CD14-positive monocyte (primary cell): ENCODE results near the gene DKKL1. TPM values are rescaled to one million over a fixed set of nuclear protein-coding genes. Genes with fewer than 3 reads are reported as not detected.

Source experiments
- DNase-seq, 3 donors: peaks; one replicate each; pipeline ENCODE4 v3.0.0-alpha.2; 2011 to 2022
- H2AFZ ChIP-seq: 2 replicates; pipeline ENCODE4 v1.6.0; 2012; ENCODE audit warnings: mild to moderate bottlenecking, low read depth, low read length, inconsistent platforms; ENCODE audit not compliant: insufficient read depth, poor library complexity, severe bottlenecking
- H3K27ac ChIP-seq, 2 donors: 1 replicate in 1 of 2; 2 replicates in 1 of 2; pipeline ENCODE4 v1.5.1; 2012 to 2013; ENCODE audit warnings: low read length in 2 of 2, control low read depth in 1 of 2, inconsistent platforms in 1 of 2, low read depth in 1 of 2, mild to moderate bottlenecking in 1 of 2
- H3K27me3 ChIP-seq, 2 donors: one replicate each; pipeline versions ENCODE4 v1.6.0 to v1.6.1; 2011 to 2013; ENCODE audit warnings: low read length in 2 of 2; ENCODE audit not compliant: control insufficient read depth in 2 of 2, insufficient read depth in 2 of 2
- H3K36me3 ChIP-seq, 2 donors: replicated peaks in 1 of 2; 1 replicate in 1 of 2; 2 replicates in 1 of 2; pipeline versions ENCODE4 v1.5.1 to v1.6.1; 2012 to 2013; ENCODE audit warnings: low read length in 2 of 2, control low read depth in 1 of 2, inconsistent platforms in 1 of 2, mild to moderate bottlenecking in 1 of 2; ENCODE audit not compliant: insufficient read depth in 2 of 2, control insufficient read depth in 1 of 2
- H3K4me1 ChIP-seq, 2 donors: 1 replicate in 1 of 2; 2 replicates in 1 of 2; pipeline versions ENCODE4 v1.5.1 to v1.6.1; 2012 to 2013; ENCODE audit warnings: low read length in 2 of 2, control low read depth in 1 of 2, inconsistent platforms in 1 of 2, mild to moderate bottlenecking in 1 of 2, moderate library complexity in 1 of 2; ENCODE audit not compliant: insufficient read depth in 2 of 2, control insufficient read depth in 1 of 2
- H3K4me2 ChIP-seq: replicated peaks from 2 replicates; pipeline ENCODE3; 2012; ENCODE audit warnings: low read length, moderate library complexity, mild to moderate bottlenecking; ENCODE audit not compliant: poor library complexity, severe bottlenecking; ENCODE audit errors: extremely low read depth
- H3K4me3 ChIP-seq, 3 experiments: fragments of 200-600 bp in 1 of 3; sonication (generic) in 1 of 3; replicated peaks in 1 of 3; 1 replicate in 2 of 3; 2 replicates in 1 of 3; pipeline ENCODE4 v1.5.1; 2011 to 2013; ENCODE audit warnings: low read length in 3 of 3, mild to moderate bottlenecking in 3 of 3, control low read depth in 2 of 3, low read depth in 2 of 3, inconsistent platforms in 1 of 3, moderate library complexity in 1 of 3
- H3K79me2 ChIP-seq: 2 replicates; pipeline ENCODE4 v1.6.0; 2012; ENCODE audit warnings: mild to moderate bottlenecking, control low read depth, inconsistent platforms, low read length, moderate library complexity; ENCODE audit not compliant: insufficient read depth
- H3K9ac ChIP-seq: 2 replicates; pipeline ENCODE4 v1.6.0; 2017; ENCODE audit warnings: low read length, mild to moderate bottlenecking; ENCODE audit not compliant: insufficient read depth, poor library complexity, severe bottlenecking
- H3K9me3 ChIP-seq, 2 donors: replicated peaks in 1 of 2; 1 replicate in 1 of 2; 2 replicates in 1 of 2; pipeline versions ENCODE4 v1.5.1 to v1.6.1; 2012 to 2013; ENCODE audit warnings: low read length in 2 of 2, control low read depth in 1 of 2; ENCODE audit not compliant: control insufficient read depth in 1 of 2, insufficient read depth in 1 of 2
- H4K20me1 ChIP-seq: 2 replicates; pipeline ENCODE4 v1.6.0; 2012; ENCODE audit warnings: mild to moderate bottlenecking, low read length, control low read depth, moderate library complexity; ENCODE audit not compliant: insufficient read depth
- H3K27ac Mint-ChIP-seq, 7 donors: one replicate each; pipeline ENCODE4 v1.8.0; 2020; ENCODE audit warnings: mild to moderate bottlenecking in 7 of 7, mixed read lengths in 7 of 7, moderate library complexity in 6 of 7, inconsistent platforms in 2 of 7
- H3K27me3 Mint-ChIP-seq, 3 donors: one replicate each; pipeline ENCODE4 v1.8.0; 2021 to 2022; ENCODE audit warnings: low read depth in 3 of 3, mild to moderate bottlenecking in 3 of 3, mixed read lengths in 3 of 3, moderate library complexity in 3 of 3, inconsistent platforms in 1 of 3
- H3K36me3 Mint-ChIP-seq, 2 donors: one replicate each; pipeline ENCODE4 v1.8.0; 2020; ENCODE audit warnings: mixed read lengths in 2 of 2, inconsistent platforms in 1 of 2, mild to moderate bottlenecking in 1 of 2
- H3K4me1 Mint-ChIP-seq: one replicate; pipeline ENCODE4 v1.8.0; 2020; ENCODE audit warnings: mild to moderate bottlenecking, mixed read lengths
- H3K4me3 Mint-ChIP-seq, 2 donors: one replicate each; pipeline ENCODE4 v1.8.0; 2020; ENCODE audit warnings: mild to moderate bottlenecking in 2 of 2, mixed read lengths in 2 of 2, moderate library complexity in 1 of 2
- H3K9me3 Mint-ChIP-seq, 7 donors: one replicate each; pipeline ENCODE4 v1.8.0; 2020 to 2022; ENCODE audit warnings: mixed read lengths in 7 of 7, mild to moderate bottlenecking in 6 of 7, moderate library complexity in 6 of 7, inconsistent platforms in 2 of 7
- WGBS: methylation state at CpG from one replicate; pipeline ENCODE4 v1.1.5; 2013; ENCODE audit warnings: missing lambda C conversion rate; ENCODE audit not compliant: insufficient coverage; 5-methylcytosine and 5-hydroxymethylcytosine counted together
- intact Hi-C, 2 donors: fragments of 100-400 bp; cut with micrococcal nuclease; formaldehyde crosslinking; loops; one replicate each; pipeline versions ENCODE4 v1.15.0 to v1.15.1; 2023
- polyA plus RNA-seq, 3 donors: library from polyadenylated mRNA; depleted of rRNA in 1 of 3; unstranded in 2 of 3; stranded (reverse) in 1 of 3; fragments of 300-500 nt in 2 of 3; fragments of >200 nt in 1 of 3; fragmentation: Illumina TruSeq in 2 of 3; gene quantifications; 1 replicate in 2 of 3; 2 replicates in 1 of 3; pipeline ENCODE4 v1.2.3, GENCODE V29; 2012 to 2021
- TF ChIP-seq, protein P1 (sequence below): fragments of 200-600 bp; IDR thresholded peaks from one replicate; pipeline ENCODE4 v1.8.0; 2022; ENCODE audit warnings: antibody characterized with exemption, mild to moderate bottlenecking

Gene DKKL1
- polyA plus RNA-seq, 3 donors, result not detected

DNA sequence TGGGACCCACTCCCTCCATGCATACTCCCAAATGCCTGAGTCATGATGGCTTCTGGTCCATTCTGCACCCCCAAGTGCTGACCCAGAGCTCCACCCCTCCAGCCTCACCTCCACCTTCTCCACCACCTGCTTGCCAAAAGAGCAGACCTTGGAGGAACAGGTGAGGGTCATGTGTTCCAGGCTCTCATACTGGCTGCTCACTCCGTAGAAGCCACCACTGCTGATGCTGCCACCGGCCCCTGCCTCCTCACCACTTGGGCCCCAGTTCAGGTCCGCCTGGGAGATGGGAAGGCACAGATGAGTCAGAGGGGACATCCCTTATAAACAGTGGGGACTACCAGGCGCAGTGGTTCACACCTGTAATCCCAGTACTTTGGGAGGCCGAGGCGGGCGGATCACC lies 20.6 kb upstream of the DKKL1 start:
- no peak overlapping the region for H3K4me3 ChIP-seq
- H2AFZ ChIP-seq, result no peak overlapping the region
- peaks cover 24% of the 10 kb centered on the region for H4K20me1 ChIP-seq
- H3K9me3 ChIP-seq, result no peaks in the 10 kb centered on the region
- H3K4me1 ChIP-seq, result peaks cover 0 to 16% of the 10 kb centered on the region in 2 donors
- Mint-ChIP-seq H3K27ac (no peak overlapping the region), H3K9me3 (peaks cover 0 to 8% (median 0%) of the 10 kb centered on the region in 7 donors), H3K4me3 (no peak overlapping the region), H3K36me3 (peaks cover 16 to 26% of the 10 kb centered on the region in 2 donors), H3K4me1 (peaks cover 16% of the 10 kb centered on the region), H3K27me3 (peaks cover 0 to 3% (median 0%) of the 10 kb centered on the region in 3 donors)
- H3K79me2 ChIP-seq, result peaks cover under 1% of the 10 kb centered on the region
- peaks cover 16 to 26% of the 10 kb centered on the region in 2 donors for H3K36me3 ChIP-seq
- H3K27me3 ChIP-seq, result no peaks in the 10 kb centered on the region
- no peak for DNase-seq
- 97% methylated on average over 4 of the region's 7 CpGs for WGBS
- TF ChIP-seq, protein P1, sequence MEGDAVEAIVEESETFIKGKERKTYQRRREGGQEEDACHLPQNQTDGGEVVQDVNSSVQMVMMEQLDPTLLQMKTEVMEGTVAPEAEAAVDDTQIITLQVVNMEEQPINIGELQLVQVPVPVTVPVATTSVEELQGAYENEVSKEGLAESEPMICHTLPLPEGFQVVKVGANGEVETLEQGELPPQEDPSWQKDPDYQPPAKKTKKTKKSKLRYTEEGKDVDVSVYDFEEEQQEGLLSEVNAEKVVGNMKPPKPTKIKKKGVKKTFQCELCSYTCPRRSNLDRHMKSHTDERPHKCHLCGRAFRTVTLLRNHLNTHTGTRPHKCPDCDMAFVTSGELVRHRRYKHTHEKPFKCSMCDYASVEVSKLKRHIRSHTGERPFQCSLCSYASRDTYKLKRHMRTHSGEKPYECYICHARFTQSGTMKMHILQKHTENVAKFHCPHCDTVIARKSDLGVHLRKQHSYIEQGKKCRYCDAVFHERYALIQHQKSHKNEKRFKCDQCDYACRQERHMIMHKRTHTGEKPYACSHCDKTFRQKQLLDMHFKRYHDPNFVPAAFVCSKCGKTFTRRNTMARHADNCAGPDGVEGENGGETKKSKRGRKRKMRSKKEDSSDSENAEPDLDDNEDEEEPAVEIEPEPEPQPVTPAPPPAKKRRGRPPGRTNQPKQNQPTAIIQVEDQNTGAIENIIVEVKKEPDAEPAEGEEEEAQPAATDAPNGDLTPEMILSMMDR, result no peak
- H3K27ac ChIP-seq, result no peak overlapping the region
- intact Hi-C loops, result no loop called here
- H3K9ac ChIP-seq, result no peak overlapping the region
- no peak overlapping the region for H3K4me2 ChIP-seq

DNA sequence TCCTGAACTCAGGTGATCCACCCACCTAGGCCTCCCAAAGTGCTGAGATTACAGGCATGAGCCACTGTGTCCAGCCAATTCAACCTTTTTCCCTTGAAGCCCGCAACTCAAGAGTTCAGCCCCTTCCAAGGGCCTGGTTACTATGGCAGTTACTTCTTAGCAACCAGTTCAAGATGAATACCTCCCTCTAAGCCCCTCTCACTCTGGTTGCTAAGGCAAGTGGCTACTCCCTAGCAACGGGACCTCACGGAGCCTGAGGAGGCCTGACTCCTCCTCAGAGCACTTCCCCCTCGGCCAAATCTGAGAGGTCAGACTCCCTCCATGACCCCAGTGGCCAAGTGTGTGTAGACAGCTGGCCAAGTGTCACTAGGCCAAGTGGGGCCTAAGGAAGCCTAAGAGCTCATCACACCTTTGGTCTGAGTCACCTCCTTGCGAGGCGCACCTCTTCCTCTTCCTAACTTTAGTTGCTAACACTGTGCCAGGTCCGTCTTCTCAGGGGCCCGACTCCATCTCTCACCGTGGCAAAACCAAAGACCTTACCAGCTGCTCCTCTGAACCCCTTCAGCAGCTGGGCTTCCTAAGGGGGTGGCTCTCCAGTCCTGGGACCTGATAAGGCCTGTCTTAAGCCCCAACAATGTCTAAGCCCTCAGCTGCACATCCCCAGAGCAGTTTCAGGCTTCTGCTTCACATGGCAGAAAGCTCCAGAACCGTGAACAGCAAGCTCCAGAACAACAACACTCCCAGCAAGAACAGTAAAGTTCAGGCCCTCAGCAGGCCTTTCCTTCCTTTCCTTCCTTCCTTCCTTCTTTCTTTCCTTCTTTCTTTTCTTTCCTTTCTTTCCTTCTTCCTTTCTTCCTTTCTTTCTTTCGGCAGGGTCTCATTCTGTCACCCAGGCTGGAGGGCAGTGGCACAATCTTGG lies 18.9 kb upstream of the DKKL1 start:
- H2AFZ ChIP-seq, result no peak overlapping the region
- 87% methylated on average over 10 of the region's 11 CpGs for WGBS
- peaks cover 7 to 11% of the 10 kb centered on the region in 2 donors for H3K36me3 Mint-ChIP-seq
- H3K9ac ChIP-seq, result no peak overlapping the region
- no peaks in the 10 kb centered on the region for H3K9me3 ChIP-seq
- H4K20me1 ChIP-seq, result peaks cover 8% of the 10 kb centered on the region
- H3K27me3 Mint-ChIP-seq, result peaks cover 0 to 5% (median 0%) of the 10 kb centered on the region in 3 donors
- H3K27ac ChIP-seq, result peak overlapping the region in 1 of 2 donors; percentile 8
- peak overlapping the region in 2 of 7 donors; percentile 22 to 60 for H3K27ac Mint-ChIP-seq
- H3K36me3 ChIP-seq, result peaks cover 3 to 10% of the 10 kb centered on the region in 2 donors
- TF ChIP-seq, protein P1, result no peak
- no peak overlapping the region for H3K4me3 ChIP-seq
- H3K9me3 Mint-ChIP-seq, result peaks cover 0 to 7% (median 2%) of the 10 kb centered on the region in 7 donors
- H3K4me1 Mint-ChIP-seq, result peaks cover 7% of the 10 kb centered on the region
- DNase-seq, result no peak
- intact Hi-C loops, result no loop called here
- no peak overlapping the region for H3K4me3 Mint-ChIP-seq
- no peaks in the 10 kb centered on the region for H3K27me3 ChIP-seq
- peaks cover 0 to 5% of the 10 kb centered on the region in 2 donors for H3K4me1 ChIP-seq
- H3K79me2 ChIP-seq, result no peaks in the 10 kb centered on the region
- H3K4me2 ChIP-seq, result no peak overlapping the region
